ENCODE data around the gene CCDC40. TPM values are rescaled to one million over a fixed set of nuclear protein-coding genes. Genes with fewer than 3 reads are reported as not detected.

Gene CCDC40
- total RNA-seq, 1 donor from 2014 or later: 0.90 TPM

- no peak for DNase-seq (ENCODE audit: low read depth in 2 of 2)
These were observed 10.7 kb downstream of the CCDC40 start for GRCh38 chr17:80047176-80047575.

GRCh38 chr17:80049986-80050385 is 13.5 kb downstream of the CCDC40 start:
- no peak for DNase-seq (ENCODE audit: low read depth in 2 of 2)

DNA sequence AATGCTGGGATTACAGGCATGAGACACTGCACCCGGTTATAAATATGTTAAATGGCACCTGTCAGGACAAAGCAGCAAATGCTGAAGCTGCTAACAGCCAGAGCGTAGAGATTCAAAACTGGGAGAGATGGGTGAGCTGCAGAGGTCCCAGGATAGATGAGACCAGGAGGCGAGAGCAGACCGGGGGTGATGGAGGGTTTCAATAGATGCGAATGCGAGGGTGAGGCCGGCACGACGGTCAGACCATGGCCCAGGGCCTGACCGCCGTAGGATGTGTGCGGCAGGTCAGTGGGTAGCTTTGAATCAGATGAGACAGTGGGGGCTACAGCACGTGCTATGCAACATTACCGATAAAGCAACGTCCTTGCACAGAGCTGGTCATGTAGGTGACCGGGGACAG is 14.3 kb downstream of the CCDC40 start:
- no peak for DNase-seq (ENCODE audit: low read depth in 2 of 2)

DNA sequence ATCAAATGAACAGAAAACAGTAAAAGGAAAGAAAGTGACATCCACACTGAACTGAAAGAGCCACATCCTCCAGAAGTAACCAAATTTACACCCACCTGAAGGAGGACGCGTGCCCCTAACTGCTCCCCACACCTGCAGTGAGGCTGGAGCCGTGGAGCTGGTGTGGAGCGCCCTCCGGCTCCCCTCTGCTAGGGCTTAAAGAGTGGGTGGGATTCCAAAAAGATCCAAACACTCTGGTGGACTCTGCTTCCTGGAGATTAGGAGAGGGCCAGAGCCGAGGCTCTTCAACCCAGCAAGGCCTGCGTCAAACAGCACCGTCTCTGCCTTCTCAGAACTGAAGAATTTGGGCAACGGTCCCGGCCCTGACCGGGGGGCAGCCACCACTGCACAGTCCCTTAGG is 15.2 kb downstream of the CCDC40 start:
- no peak for DNase-seq (ENCODE audit: low read depth in 2 of 2)

- no peak for DNase-seq (ENCODE audit: low read depth in 2 of 2)
These were observed 16.7 kb downstream of the CCDC40 start for GRCh38 chr17:80053102-80053501.

DNA sequence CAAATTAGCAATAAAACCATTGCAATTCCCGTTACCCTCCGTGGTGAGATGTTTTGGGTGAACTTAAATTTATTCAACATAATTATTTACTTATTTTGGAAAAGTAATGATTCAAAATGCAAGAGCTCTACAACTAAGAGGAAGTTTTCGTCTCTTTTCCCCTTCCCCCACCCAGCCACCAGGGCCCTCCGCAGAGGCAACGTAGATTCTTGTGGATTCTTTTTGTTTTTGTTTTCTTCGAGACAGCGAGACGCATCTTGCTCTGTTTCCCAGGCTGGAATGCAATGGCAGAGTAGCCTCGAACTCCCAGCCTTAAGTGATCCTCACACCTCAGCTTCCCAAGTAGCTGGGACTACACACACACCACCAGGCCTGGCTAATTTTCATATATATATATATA is 19.2 kb downstream of the CCDC40 start:
- no peak for DNase-seq (ENCODE audit: low read depth in 2 of 2)

- DNase-seq (ENCODE audit: low read depth in 2 of 2): no peak
These were observed 22.0 kb downstream of the CCDC40 start for GRCh38 chr17:80058311-80058955.

GRCh38 chr17:80060644-80061043 is 24.2 kb downstream of the CCDC40 start:
- DNase-seq (ENCODE audit: low read depth in 2 of 2): no peak

DNA sequence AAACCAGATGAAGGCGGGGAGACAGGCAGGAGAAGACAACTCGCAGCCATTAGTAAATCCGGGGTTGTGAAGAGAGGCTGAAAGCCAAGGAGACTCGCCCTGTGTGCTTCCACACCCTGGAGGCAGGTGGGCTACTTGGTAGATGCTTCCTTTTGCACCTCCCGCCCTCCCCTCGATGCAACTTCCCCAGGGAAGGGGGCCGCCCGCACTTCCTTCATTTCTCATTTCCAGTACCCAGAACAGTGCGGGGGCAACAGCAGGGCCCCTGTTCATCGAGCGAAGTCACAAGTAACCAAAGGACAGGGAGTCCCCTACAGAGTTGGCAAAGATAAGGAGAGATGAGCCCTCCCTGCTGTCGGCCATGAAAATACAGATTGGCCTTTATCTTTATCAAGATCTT is 25.0 kb downstream of the CCDC40 start:
- DNase-seq (ENCODE audit: low read depth in 2 of 2): no peak

GRCh38 chr17:80063830-80064585 is 27.6 kb downstream of the CCDC40 start:
- DNase-seq (ENCODE audit: low read depth in 2 of 2): peak in 1 of 2 donors; percentile 60

- no peak for DNase-seq (ENCODE audit: low read depth in 2 of 2)
These were observed 28.3 kb downstream of the CCDC40 start for GRCh38 chr17:80064696-80065095.

DNA sequence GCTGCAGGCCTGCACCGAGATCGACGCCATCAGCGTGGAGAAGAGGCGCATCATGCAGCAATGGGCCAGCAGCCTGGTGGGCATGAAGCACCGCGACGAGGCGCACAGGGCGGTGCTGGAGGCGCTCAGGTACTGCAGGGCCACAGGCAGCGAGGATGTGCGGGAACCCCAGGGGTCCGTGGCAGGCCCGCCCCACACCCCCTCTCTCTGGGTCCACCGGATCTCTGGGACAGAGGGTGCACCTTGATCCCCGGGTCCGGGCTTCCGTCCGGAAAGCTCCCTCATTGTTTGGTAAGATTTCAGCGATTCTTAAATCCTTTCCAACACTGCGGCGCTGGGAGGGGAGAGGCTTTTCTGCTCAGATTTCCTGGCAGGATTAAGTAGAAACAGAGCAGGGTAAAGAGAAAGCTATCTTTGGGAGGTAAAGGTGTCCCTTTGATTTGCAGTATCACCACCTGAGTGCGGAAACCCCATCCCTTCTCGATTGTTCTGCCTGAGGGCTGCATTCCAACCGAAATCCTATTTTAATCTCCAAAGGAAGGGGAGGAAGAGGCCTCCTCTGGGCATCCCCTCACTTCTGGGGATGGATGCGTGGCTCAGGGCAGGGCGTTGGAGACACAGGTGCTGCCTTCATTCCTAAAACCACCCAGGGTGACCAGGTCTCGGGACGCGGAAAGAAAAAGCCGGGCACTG is 29.2 kb downstream of the CCDC40 start:
- DNase-seq (ENCODE audit: low read depth in 2 of 2): no peak

GRCh38 chr17:80067393-80067986 is 31.0 kb downstream of the CCDC40 start:
- no peak for DNase-seq (ENCODE audit: low read depth in 2 of 2)

- peak; percentile 81 to 84 for DNase-seq (ENCODE audit: low read depth in 2 of 2)
These were observed 32.1 kb downstream of the CCDC40 start for GRCh38 chr17:80068301-80069222.

GRCh38 chr17:80070375-80071115 is 34.1 kb downstream of the CCDC40 start:
- no peak for DNase-seq (ENCODE audit: low read depth in 2 of 2)

- peak; percentile 87 to 91 for DNase-seq (ENCODE audit: low read depth in 2 of 2)
These were observed 34.8 kb downstream of the CCDC40 start for GRCh38 chr17:80071116-80071841.

DNA sequence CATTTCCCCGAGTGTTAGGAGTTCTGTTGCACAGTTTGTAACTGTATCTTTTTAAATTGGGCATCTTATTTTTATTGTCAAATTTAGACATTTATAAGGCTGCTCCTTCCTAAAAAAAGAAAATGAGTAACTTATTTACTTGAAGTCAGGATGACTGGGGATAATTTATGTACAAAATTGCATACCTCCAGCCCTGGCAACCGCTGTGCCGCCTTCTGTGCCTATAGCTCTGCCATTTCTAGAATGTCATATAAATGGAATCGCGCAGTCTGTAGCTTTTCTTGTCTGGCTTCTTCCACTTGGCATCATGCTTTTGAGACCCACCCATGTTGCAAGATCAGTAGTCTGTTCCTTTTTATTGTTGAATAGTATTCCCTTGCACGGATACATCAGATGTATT is 36.0 kb downstream of the CCDC40 start:
- DNase-seq (ENCODE audit: low read depth in 2 of 2): no peak

- no peak for DNase-seq (ENCODE audit: low read depth in 2 of 2)
These were observed 43.6 kb downstream of the CCDC40 start for GRCh38 chr17:80080081-80080480.

GRCh38 chr17:80081596-80081995 is 45.2 kb downstream of the CCDC40 start:
- no peak for DNase-seq (ENCODE audit: low read depth in 2 of 2)
